MM.1S (cell line): ENCODE results near the gene LGALS3BP.
A peak's percentile ranks its signal among the peaks of the same experiment; 100 is the strongest.

Experiments used
- DNase-seq: peaks from one replicate; pipeline ENCODE4 v3.0.0-alpha.2; 2015
- H2AFZ ChIP-seq: fragments of 300-600 bp; sonication (generic); 2 replicates; pipeline ENCODE4 v1.6.0; 2016; ENCODE audit warnings: antibody characterized with exemption, low read length
- H3F3A ChIP-seq: fragments of 300-600 bp; sonication (generic); 2 replicates; pipeline ENCODE4 v1.6.1; 2016; ENCODE audit warnings: mild to moderate bottlenecking, antibody characterized with exemption, low read length, moderate library complexity, mixed read lengths; ENCODE audit not compliant: insufficient read depth
- H3K27ac ChIP-seq: fragments of 300-600 bp; sonication (generic); 2 replicates; pipeline ENCODE4 v1.5.1; 2016; ENCODE audit warnings: mild to moderate bottlenecking, low read length
- H3K27me3 ChIP-seq: fragments of 300-600 bp; sonication (generic); replicated peaks from 2 replicates; pipeline ENCODE4 v1.6.0; 2016; ENCODE audit warnings: low read length; ENCODE audit not compliant: insufficient read depth
- H3K36me3 ChIP-seq: fragments of 300-600 bp; sonication (generic); replicated peaks from 2 replicates; pipeline ENCODE4 v1.6.1; 2016; ENCODE audit warnings: mild to moderate bottlenecking, low read length, mixed read lengths; ENCODE audit not compliant: insufficient read depth
- H3K4me1 ChIP-seq: fragments of 300-600 bp; sonication (generic); 2 replicates; pipeline ENCODE4 v1.6.1; 2016; ENCODE audit warnings: low read length, mixed read lengths
- H3K4me2 ChIP-seq: fragments of 300-600 bp; sonication (generic); 2 replicates; pipeline ENCODE4 v1.6.0; 2016; ENCODE audit warnings: low read depth, low read length
- H3K4me3 ChIP-seq: fragments of 300-600 bp; sonication (generic); 2 replicates; pipeline ENCODE4 v1.5.1; 2016; ENCODE audit warnings: low read length, mixed read lengths
- H3K79me2 ChIP-seq: fragments of 300-600 bp; sonication (generic); 2 replicates; pipeline ENCODE4 v1.6.1; 2016; ENCODE audit warnings: mixed run types, low read length, mixed read lengths
- H3K9ac ChIP-seq: fragments of 300-600 bp; sonication (generic); 2 replicates; pipeline ENCODE4 v1.6.1; 2016; ENCODE audit warnings: low read length, mixed read lengths
- H3K9me2 ChIP-seq: fragments of 300-600 bp; sonication (generic); replicated peaks from 2 replicates; pipeline ENCODE4 v1.6.1; 2016; ENCODE audit warnings: mild to moderate bottlenecking, low read length, mixed read lengths; ENCODE audit not compliant: insufficient read depth
- H3K9me3 ChIP-seq: fragments of 300-600 bp; sonication (generic); replicated peaks from 2 replicates; pipeline ENCODE4 v1.6.1; 2016; ENCODE audit warnings: mild to moderate bottlenecking, low read length, mixed read lengths; ENCODE audit not compliant: insufficient read depth
- H4K20me1 ChIP-seq: fragments of 300-600 bp; sonication (generic); 2 replicates; pipeline ENCODE4 v1.6.1; 2016; ENCODE audit warnings: mild to moderate bottlenecking, low read length, moderate library complexity, mixed read lengths; ENCODE audit not compliant: insufficient read depth
- CTCF ChIP-seq: fragments of 300-600 bp; sonication (generic); IDR thresholded peaks from 2 replicates; pipeline ENCODE4 v1.5.1; 2016; ENCODE audit warnings: antibody characterized with exemption, low read length, mixed read lengths
- EZH2 ChIP-seq: fragments of 300-600 bp; sonication (generic); optimal IDR thresholded peaks from 2 replicates; pipeline ENCODE3; 2017; ENCODE audit warnings: low read depth, mild to moderate bottlenecking, antibody characterized with exemption, low read length, mixed read lengths
- EZH2phosphoT487 ChIP-seq: fragments of 300-600 bp; sonication (generic); IDR thresholded peaks from 2 replicates; pipeline ENCODE4 v1.6.1; 2018; ENCODE audit warnings: antibody characterized with exemption, low read length

LGALS3BP gene

GRCh38 chr17:78922816-78923498 is 56.8 kb downstream of the LGALS3BP start:
- no peak overlapping the region for H2AFZ ChIP-seq
- H3K36me3 ChIP-seq = no peaks in the 10 kb centered on the region
- peak; percentile 62 for DNase-seq
- H3F3A ChIP-seq = peaks cover 12% of the 10 kb centered on the region
- H3K27ac ChIP-seq = peak overlapping the region; percentile 99
- peaks cover 11% of the 10 kb centered on the region; the same call in 1 of the 2 replicates for H4K20me1 ChIP-seq
- H3K27me3 ChIP-seq = no peaks in the 10 kb centered on the region
- peak overlapping the region; percentile 93 for H3K9ac ChIP-seq
- no peaks in the 10 kb centered on the region for H3K9me2 ChIP-seq
- peaks cover 67% of the 10 kb centered on the region for H3K79me2 ChIP-seq
- no peaks in the 10 kb centered on the region for H3K9me3 ChIP-seq
- TF ChIP-seq CTCF = no peak
- no peak for TF ChIP-seq EZH2phosphoT487
- TF ChIP-seq EZH2 = no peak
- peaks cover 19% of the 10 kb centered on the region for H3K4me1 ChIP-seq
- H3K4me2 ChIP-seq = peak overlapping the region; percentile 93
- H3K4me3 ChIP-seq = peak overlapping the region; percentile 91

- Histone ChIP-seq H3K9ac (no peak overlapping the region), H3F3A (peaks cover 12% of the 10 kb centered on the region), H3K4me3 (no peak overlapping the region), H3K27me3 (no peaks in the 10 kb centered on the region), H3K27ac (no peak overlapping the region), H3K9me3 (no peaks in the 10 kb centered on the region), H3K36me3 (no peaks in the 10 kb centered on the region), H3K79me2 (peaks cover 81% of the 10 kb centered on the region), H3K4me2 (no peak overlapping the region), H3K9me2 (no peaks in the 10 kb centered on the region), H4K20me1 (peaks cover 11% of the 10 kb centered on the region; the same call in 1 of the 2 replicates), H2AFZ (no peak overlapping the region), H3K4me1 (peaks cover 19% of the 10 kb centered on the region)
- TF ChIP-seq EZH2phosphoT487 (no peak), EZH2 (no peak), CTCF (no peak)
- DNase-seq = no peak
Measured at GRCh38 chr17:78921437-78921971, 58.2 kb downstream of the LGALS3BP start.
